ENCODE data around the gene MILR1.

MILR1 gene

GRCh38 chr17:64406321-64407200 is 42.4 kb upstream of the MILR1 start:
- no peak overlapping the region for H3K27ac ChIP-seq
- TF ChIP-seq, protein P1, sequence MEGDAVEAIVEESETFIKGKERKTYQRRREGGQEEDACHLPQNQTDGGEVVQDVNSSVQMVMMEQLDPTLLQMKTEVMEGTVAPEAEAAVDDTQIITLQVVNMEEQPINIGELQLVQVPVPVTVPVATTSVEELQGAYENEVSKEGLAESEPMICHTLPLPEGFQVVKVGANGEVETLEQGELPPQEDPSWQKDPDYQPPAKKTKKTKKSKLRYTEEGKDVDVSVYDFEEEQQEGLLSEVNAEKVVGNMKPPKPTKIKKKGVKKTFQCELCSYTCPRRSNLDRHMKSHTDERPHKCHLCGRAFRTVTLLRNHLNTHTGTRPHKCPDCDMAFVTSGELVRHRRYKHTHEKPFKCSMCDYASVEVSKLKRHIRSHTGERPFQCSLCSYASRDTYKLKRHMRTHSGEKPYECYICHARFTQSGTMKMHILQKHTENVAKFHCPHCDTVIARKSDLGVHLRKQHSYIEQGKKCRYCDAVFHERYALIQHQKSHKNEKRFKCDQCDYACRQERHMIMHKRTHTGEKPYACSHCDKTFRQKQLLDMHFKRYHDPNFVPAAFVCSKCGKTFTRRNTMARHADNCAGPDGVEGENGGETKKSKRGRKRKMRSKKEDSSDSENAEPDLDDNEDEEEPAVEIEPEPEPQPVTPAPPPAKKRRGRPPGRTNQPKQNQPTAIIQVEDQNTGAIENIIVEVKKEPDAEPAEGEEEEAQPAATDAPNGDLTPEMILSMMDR (conservative IDR thresholded peaks at IDR 0.05): no peak
- TF ChIP-seq ZFX (IDR thresholded peaks at IDR 0.05): no peak

- no peak for TF ChIP-seq ZFX (IDR thresholded peaks at IDR 0.05)
- TF ChIP-seq, protein P1 (conservative IDR thresholded peaks at IDR 0.05): no peak
- H3K27ac ChIP-seq: no peak overlapping the region
These were observed 38.0 kb upstream of the MILR1 start for GRCh38 chr17:64410750-64411490.

GRCh38 chr17:64411999-64412771 is 36.7 kb upstream of the MILR1 start:
- H3K27ac ChIP-seq: no peak overlapping the region
- TF ChIP-seq ZFX (IDR thresholded peaks at IDR 0.05): no peak
- TF ChIP-seq, protein P1 (conservative IDR thresholded peaks at IDR 0.05): no peak

- TF ChIP-seq, protein P1 (conservative IDR thresholded peaks at IDR 0.05): no peak
- TF ChIP-seq ZFX (IDR thresholded peaks at IDR 0.05): no peak
- H3K27ac ChIP-seq: no peak overlapping the region
These were observed 36.0 kb upstream of the MILR1 start for GRCh38 chr17:64412944-64413381.

DNA sequence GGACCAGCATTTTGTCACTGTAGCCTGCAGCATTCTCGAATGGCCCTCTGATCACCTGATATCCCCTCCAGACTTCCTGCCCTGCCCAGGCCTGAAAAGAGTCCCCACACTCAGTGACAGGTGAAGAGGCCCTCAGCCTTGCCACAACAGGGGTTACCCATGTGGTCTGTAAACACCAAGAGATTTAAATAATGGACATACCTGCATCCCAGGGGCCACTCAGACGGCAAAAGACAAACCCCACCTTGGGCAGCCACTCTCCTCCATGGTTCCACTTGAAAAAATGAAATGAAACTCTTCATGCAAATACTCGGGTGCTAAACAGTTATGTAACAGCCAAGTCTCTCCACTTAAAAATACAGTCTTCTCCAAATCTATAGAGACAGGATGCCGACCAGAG is 35.4 kb upstream of the MILR1 start:
- no peak overlapping the region for H3K27ac ChIP-seq

DNA sequence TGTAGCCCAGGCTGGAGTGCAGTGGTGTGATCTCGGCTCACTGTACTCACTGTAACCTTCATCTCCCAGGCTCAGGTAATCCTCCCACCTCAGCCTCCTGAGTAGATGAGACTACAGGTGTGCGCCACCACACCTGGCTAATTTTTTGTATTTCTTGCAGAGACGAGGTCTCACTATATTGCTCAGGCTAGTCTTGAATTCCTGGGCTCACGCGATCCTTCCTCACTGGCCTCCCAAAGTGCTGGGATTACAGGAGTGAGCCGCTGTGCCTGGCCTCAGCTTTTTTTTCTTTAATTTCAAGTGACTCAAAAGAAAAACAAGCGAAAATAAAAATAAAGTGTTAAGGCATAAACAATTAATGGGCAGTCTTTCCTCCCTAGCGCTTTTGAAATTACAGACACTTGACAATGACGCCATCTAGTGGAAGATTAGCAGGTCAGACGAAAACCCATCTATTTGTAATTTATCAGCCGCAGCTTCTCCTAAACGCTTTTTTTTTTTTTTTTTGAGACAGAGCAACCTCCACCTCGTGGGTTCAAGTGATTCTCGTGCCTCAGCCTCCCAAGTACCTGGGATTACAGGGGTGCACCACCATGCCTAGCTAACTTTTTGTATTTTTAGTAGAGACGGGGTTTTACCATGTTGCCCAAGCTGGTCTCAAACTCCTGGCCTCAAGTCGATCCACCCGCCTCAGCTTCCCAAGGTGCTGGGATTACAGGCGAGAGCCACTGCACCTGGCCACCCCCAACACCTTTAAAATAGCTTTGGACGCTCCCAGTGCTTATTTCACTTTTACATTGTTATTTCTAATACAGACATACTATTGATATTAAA is 30.2 kb upstream of the MILR1 start:
- no peak overlapping the region for H3K27ac ChIP-seq

More for the DNA sequence above, 35.4 kb upstream of the MILR1 start:
- TF ChIP-seq, protein P1 (conservative IDR thresholded peaks at IDR 0.05): no peak
- TF ChIP-seq ZFX (IDR thresholded peaks at IDR 0.05): no peak

More for the DNA sequence above, 30.2 kb upstream of the MILR1 start:
- TF ChIP-seq ZFX (IDR thresholded peaks at IDR 0.05): no peak
- TF ChIP-seq, protein P1 (conservative IDR thresholded peaks at IDR 0.05): peak; percentile 89
